Stimulated activated CD4-positive, alpha-beta T cell treated with anti-CD3 and anti-CD28 coated beads, TNF-alpha, amount 100 ng/mL, for 24 hours (primary cell): ENCODE data around the gene MPZL2.

ENCODE experiments used
- DNase-seq, 3 experiments: peaks; one replicate each; pipeline ENCODE4 v3.0.0-alpha.2; 2020; ENCODE audit warnings: low read depth in 3 of 3

MPZL2 gene

GRCh38 chr11:118283756-118284350 lies 19.8 kb upstream of the MPZL2 start:
- peak in 1 of 3 experiments; percentile 43 for DNase-seq

- DNase-seq = no peak
Observed at GRCh38 chr11:118283037-118283636, 19.0 kb upstream of the MPZL2 start.

- DNase-seq = no peak
Observed at GRCh38 chr11:118282606-118283005, 18.5 kb upstream of the MPZL2 start.

GRCh38 chr11:118281284-118281683 lies 17.2 kb upstream of the MPZL2 start:
- peak in 1 of 3 experiments; percentile 22 for DNase-seq

- no peak for DNase-seq
Observed at GRCh38 chr11:118277312-118277711, 13.2 kb upstream of the MPZL2 start.

- DNase-seq = no peak
Observed at GRCh38 chr11:118276422-118276821, 12.3 kb upstream of the MPZL2 start.

- no peak for DNase-seq
Observed at GRCh38 chr11:118275176-118275575, 11.1 kb upstream of the MPZL2 start.

- no peak for DNase-seq
Observed at GRCh38 chr11:118274186-118274585, 10.1 kb upstream of the MPZL2 start.

GRCh38 chr11:118272001-118272400 lies 7.9 kb upstream of the MPZL2 start:
- no peak for DNase-seq

GRCh38 chr11:118267486-118267885 lies 3.4 kb upstream of the MPZL2 start:
- no peak for DNase-seq

- DNase-seq = no peak
Observed at GRCh38 chr11:118265954-118266353, 1.9 kb upstream of the MPZL2 start.

- DNase-seq = no peak
Observed at GRCh38 chr11:118264569-118265465, 720 bp upstream of the MPZL2 start.

GRCh38 chr11:118263112-118263511 lies 985 bp downstream of the MPZL2 start:
- DNase-seq = no peak

GRCh38 chr11:118260353-118260752 lies 3.7 kb downstream of the MPZL2 start:
- no peak for DNase-seq

GRCh38 chr11:118259138-118259537 lies 5.0 kb downstream of the MPZL2 start:
- no peak for DNase-seq

- no peak for DNase-seq
Observed at GRCh38 chr11:118258410-118258809, 5.7 kb downstream of the MPZL2 start.

GRCh38 chr11:118252688-118253087 lies 11.4 kb downstream of the MPZL2 start:
- DNase-seq = no peak

GRCh38 chr11:118251858-118252652 lies 12.0 kb downstream of the MPZL2 start, which contains the start of gene MPZL3:
TSS of gene MPZL3 (minus strand) at chr11:118252365. CDS start at chr11:118252294, 71 bp downstream.
- DNase-seq = peak; percentile 69 to 85 (median 72)

- no peak for DNase-seq
Observed at GRCh38 chr11:118247041-118247440, 17.1 kb downstream of the MPZL2 start.

- DNase-seq = no peak
Observed at GRCh38 chr11:118245936-118246562, 18.0 kb downstream of the MPZL2 start.
